ENCODE measurements around the gene PTGER2. TPM values are rescaled to one million over a fixed set of nuclear protein-coding genes. Genes with fewer than 3 reads are reported as not detected.

Gene PTGER2
- total and polyA plus RNA-seq, 10 of the 15 experiments (the other 5 are each of a cell fraction or from before 2014, with no cell fraction given) = 0.03 to 1.6 (median 0.33) TPM

GRCh38 chr14:52269982-52270381 is 44.1 kb upstream of the PTGER2 start (continued):
- no peak for TF ChIP-seq BCLAF1 (IDR thresholded peaks at IDR 0.05)

GRCh38 chr14:52271538-52271937 is 42.6 kb upstream of the PTGER2 start:
- intact Hi-C loops (cut with micrococcal nuclease; ENCODE audit: unreplicated experiment) = loop anchor here (5.0 kb wide), 1 partner anchor 274 kb away; no protein-coding TSS in a partner anchor
- H3K27ac ChIP-seq (ENCODE audit: control insufficient read depth, insufficient read depth) = no peak overlapping the region
- TF ChIP-seq NR2C1 (IDR thresholded peaks at IDR 0.05) (no peak), SP1 (IDR thresholded peaks at IDR 0.05; ENCODE audit: low read depth, low read length) (no peak), EP300 (IDR thresholded peaks at IDR 0.05; ENCODE audit: borderline replicate concordance in 1 of 2, control insufficient read depth in 1 of 2, low read depth in 2 of 2, low read length in 2 of 2) (no peak), HCFC1 (IDR thresholded peaks at IDR 0.05; ENCODE audit: low read length) (no peak), ZNF274 (IDR thresholded peaks at IDR 0.05; ENCODE audit: insufficient read depth, insufficient read length) (no peak), DPF2 (IDR thresholded peaks at IDR 0.05) (no peak), RCOR1 (conservative IDR thresholded peaks at IDR 0.05; ENCODE audit: low read depth, low read length) (no peak), NR2C2 (IDR thresholded peaks at IDR 0.05; ENCODE audit: borderline replicate concordance, control insufficient read depth, insufficient read length, low read depth) (no peak), RELB (IDR thresholded peaks at IDR 0.05; ENCODE audit: low read depth) (no peak), RB1 (IDR thresholded peaks at IDR 0.05; ENCODE audit: borderline replicate concordance) (no peak), CBX5 (IDR thresholded peaks at IDR 0.05; ENCODE audit: low read depth) (no peak), MYC (IDR thresholded peaks at IDR 0.05; ENCODE audit: insufficient read depth, insufficient read length, insufficient replicate concordance, low read length, severe bottlenecking) (no peak), PML (IDR thresholded peaks at IDR 0.05; ENCODE audit: low read length) (no peak), BCL3 (IDR thresholded peaks at IDR 0.05; ENCODE audit: borderline replicate concordance, insufficient read depth, low read depth, low read length, poor library complexity, severe bottlenecking) (no peak), NBN (IDR thresholded peaks at IDR 0.05) (no peak), CEBPB (IDR thresholded peaks at IDR 0.05; ENCODE audit: borderline replicate concordance in 1 of 2, low read depth in 2 of 2, low read length in 2 of 2) (no peak), FOS (IDR thresholded peaks at IDR 0.05; ENCODE audit: borderline replicate concordance, extremely low read depth, insufficient read length) (no peak)

More at GRCh38 chr14:52271538-52271937, 42.6 kb upstream of the PTGER2 start:
- FAIRE-seq (no peak), ATAC-seq (no peak), DNase-seq (ENCODE audit: low read depth, low spot score) (no peak)
- Histone ChIP-seq H3K27me3 (replicated peaks in 1 of 2; ENCODE audit: control insufficient read depth in 2 of 2, insufficient read depth in 2 of 2, low read length in 1 of 2) (peaks cover 12 to 22% of the 10 kb centered on the region in 2 experiments), H3K9ac (ENCODE audit: control insufficient read depth, insufficient read depth, low read length) (no peak overlapping the region), H3K9me3 (replicated peaks; ENCODE audit: control insufficient read depth, insufficient read depth, low read length) (peaks cover 3% of the 10 kb centered on the region; the same call in 1 of the 3 replicates), H3K36me3 (ENCODE audit: control insufficient read depth in 2 of 2, insufficient read depth in 2 of 2, low read length in 1 of 2) (no peaks in the 10 kb centered on the region), H3K4me1 (ENCODE audit: control insufficient read depth, insufficient read depth, low read length) (no peaks in the 10 kb centered on the region), H4K20me1 (ENCODE audit: control insufficient read depth, insufficient read depth) (no peaks in the 10 kb centered on the region), H3K79me2 (ENCODE audit: control insufficient read depth, insufficient read depth, low read length) (no peaks in the 10 kb centered on the region), H3K4me2 (ENCODE audit: control insufficient read depth, insufficient read depth) (no peak overlapping the region), H3K4me3 (no peak overlapping the region), H2AFZ (ENCODE audit: control insufficient read depth, low read depth, low read length) (no peak overlapping the region)
- BruUV-seq (replicated peaks) = no TSS peak
- POLR2A ChIA-PET = no interaction called here
- WGBS (ENCODE audit: insufficient coverage, insufficient replicate concordance, low lambda C conversion rate, missing lambda C conversion rate) = 0% methylated on average over 1 of the region's 1 CpG
- CTCF ChIA-PET = interaction anchor here (1.0 to 1.1 kb wide), 2 partner anchors 255 to 275 kb away, joined by 3 to 4 read pairs; no protein-coding TSS in a partner anchor
- SMC1A ChIA-PET (ENCODE audit: uncharacterized antibody, unreplicated experiment) = interaction anchor here (0.6 kb wide), 1 partner anchor 278 kb away, joined by 3 read pairs; no protein-coding TSS in a partner anchor
- RAD21 ChIA-PET (ENCODE audit: unreplicated experiment) = no interaction called here
- in situ Hi-C loops (cut with MboI) = loop anchor here (10.0 kb wide), 1 partner anchor 227 kb away; no protein-coding TSS in a partner anchor
